ENCODE data around the gene MMP24OS. TPM values are rescaled to one million over a fixed set of nuclear protein-coding genes. Genes with fewer than 3 reads are reported as not detected.
A peak's percentile ranks its signal among the peaks of the same experiment; 100 is the strongest.

Gene MMP24OS
- polyA plus RNA-seq, 3 donors: 9.5 to 43.9 (median 9.6) TPM

DNA sequence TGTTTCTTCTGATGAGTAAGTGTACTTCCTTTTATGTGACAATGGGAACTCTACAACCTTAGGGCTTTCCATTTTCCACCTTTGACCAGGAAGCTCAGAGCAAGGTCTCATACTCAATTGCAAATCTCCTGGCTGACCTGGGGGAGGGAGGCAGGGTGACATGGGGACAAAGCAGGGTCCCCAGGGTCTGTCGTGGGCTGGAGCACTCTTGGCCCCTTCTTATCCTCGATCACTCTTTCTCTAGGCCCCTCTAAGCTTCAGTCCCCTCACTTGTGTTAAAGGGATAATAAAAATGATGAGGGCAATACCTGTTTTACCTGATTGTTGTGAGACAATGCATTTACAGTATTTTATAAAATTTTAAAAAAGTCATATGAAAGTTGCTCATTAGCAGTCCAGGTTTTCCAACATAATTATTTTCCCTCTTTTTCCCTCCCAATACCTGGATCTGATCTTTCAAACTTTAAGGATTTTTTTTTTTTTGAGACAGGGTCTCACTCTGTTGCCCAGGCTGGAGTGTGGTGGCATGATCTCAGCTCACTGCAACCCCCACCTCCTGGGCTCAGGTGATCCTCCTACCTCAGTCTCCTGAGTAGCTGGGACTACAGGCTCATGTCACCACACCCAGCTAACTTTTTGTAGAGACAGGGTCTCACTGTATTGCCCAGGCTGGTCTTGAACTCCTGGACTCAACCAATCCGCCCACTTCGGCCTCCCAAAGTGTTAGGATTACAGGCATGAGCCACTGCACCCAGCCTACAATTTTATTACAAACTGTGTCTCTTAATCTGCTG, 22.7 kb upstream of the MMP24OS start:
- intact Hi-C loops (cut with micrococcal nuclease): loop anchor here (5.0 to 10.0 kb wide), 2 partner anchors 144 to 147 kb away; no protein-coding TSS in a partner anchor
- Histone ChIP-seq H3K36me3 (replicated peaks in 1 of 2; ENCODE audit: control insufficient read depth in 1 of 2, insufficient read depth in 2 of 2, low read length in 2 of 2) (peaks cover 0 to 29% of the 10 kb centered on the region in 2 donors), H3K4me3 (replicated peaks in 1 of 3; ENCODE audit: low read depth in 2 of 3, low read length in 3 of 3) (no peak overlapping the region), H3K9me3 (replicated peaks in 1 of 2; ENCODE audit: control insufficient read depth in 1 of 2, insufficient read depth in 1 of 2, low read length in 2 of 2) (no peaks in the 10 kb centered on the region), H3K4me2 (replicated peaks; ENCODE audit: extremely low read depth, low read length, poor library complexity, severe bottlenecking) (no peak overlapping the region), H3K9ac (ENCODE audit: insufficient read depth, low read length, poor library complexity, severe bottlenecking) (no peak overlapping the region), H3K27me3 (ENCODE audit: control insufficient read depth in 2 of 2, insufficient read depth in 2 of 2, low read length in 2 of 2) (no peaks in the 10 kb centered on the region), H3K27ac (ENCODE audit: low read depth in 1 of 2, low read length in 2 of 2) (no peak overlapping the region), H2AFZ (ENCODE audit: insufficient read depth, low read depth, low read length, poor library complexity, severe bottlenecking) (no peak overlapping the region), H3K4me1 (ENCODE audit: control insufficient read depth in 1 of 2, insufficient read depth in 2 of 2, low read length in 2 of 2) (no peaks in the 10 kb centered on the region), H3K79me2 (ENCODE audit: insufficient read depth, low read length) (no peaks in the 10 kb centered on the region), H4K20me1 (ENCODE audit: insufficient read depth, low read length) (no peaks in the 10 kb centered on the region)
- Mint-ChIP-seq H3K4me3 (no peak overlapping the region), H3K27ac (peak overlapping the region in 1 of 7 donors; percentile 31), H3K36me3 (peaks cover 19 to 20% of the 10 kb centered on the region in 2 donors), H3K4me1 (peaks cover 12% of the 10 kb centered on the region), H3K27me3 (ENCODE audit: low read depth in 3 of 3) (peaks cover 2 to 3% (median 2%) of the 10 kb centered on the region in 3 donors), H3K9me3 (peaks cover 0 to 3% (median 0%) of the 10 kb centered on the region in 7 donors)
- TF ChIP-seq, protein P1, sequence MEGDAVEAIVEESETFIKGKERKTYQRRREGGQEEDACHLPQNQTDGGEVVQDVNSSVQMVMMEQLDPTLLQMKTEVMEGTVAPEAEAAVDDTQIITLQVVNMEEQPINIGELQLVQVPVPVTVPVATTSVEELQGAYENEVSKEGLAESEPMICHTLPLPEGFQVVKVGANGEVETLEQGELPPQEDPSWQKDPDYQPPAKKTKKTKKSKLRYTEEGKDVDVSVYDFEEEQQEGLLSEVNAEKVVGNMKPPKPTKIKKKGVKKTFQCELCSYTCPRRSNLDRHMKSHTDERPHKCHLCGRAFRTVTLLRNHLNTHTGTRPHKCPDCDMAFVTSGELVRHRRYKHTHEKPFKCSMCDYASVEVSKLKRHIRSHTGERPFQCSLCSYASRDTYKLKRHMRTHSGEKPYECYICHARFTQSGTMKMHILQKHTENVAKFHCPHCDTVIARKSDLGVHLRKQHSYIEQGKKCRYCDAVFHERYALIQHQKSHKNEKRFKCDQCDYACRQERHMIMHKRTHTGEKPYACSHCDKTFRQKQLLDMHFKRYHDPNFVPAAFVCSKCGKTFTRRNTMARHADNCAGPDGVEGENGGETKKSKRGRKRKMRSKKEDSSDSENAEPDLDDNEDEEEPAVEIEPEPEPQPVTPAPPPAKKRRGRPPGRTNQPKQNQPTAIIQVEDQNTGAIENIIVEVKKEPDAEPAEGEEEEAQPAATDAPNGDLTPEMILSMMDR (IDR thresholded peaks at IDR 0.05): no peak
- no peak for DNase-seq
- 100% methylated on average over 1 of the region's 4 CpGs for WGBS (ENCODE audit: insufficient coverage)

DNA sequence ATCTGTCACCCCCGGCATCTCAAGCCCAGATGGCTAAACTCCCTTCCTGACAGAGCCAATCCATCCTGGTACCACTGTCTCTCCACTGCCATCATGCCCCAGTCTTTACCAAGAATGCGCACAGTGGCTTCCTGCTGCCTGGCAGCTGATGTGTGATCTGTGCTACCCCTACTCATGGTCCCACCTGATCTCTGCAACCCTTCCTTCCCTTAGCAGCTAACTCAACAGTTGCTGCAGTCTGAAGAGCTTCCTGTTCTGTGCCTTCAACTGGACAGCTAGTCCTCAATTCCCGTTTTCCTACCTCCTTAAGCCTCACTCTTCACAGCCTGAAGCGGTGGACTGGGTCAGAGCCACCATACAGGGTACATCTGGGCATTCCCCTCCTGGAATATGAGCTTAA, 21.9 kb upstream of the MMP24OS start:
- Histone ChIP-seq H3K27ac (ENCODE audit: low read depth in 1 of 2, low read length in 2 of 2) (no peak overlapping the region), H4K20me1 (ENCODE audit: insufficient read depth, low read length) (no peaks in the 10 kb centered on the region), H3K4me1 (ENCODE audit: control insufficient read depth in 1 of 2, insufficient read depth in 2 of 2, low read length in 2 of 2) (no peaks in the 10 kb centered on the region), H2AFZ (ENCODE audit: insufficient read depth, low read depth, low read length, poor library complexity, severe bottlenecking) (no peak overlapping the region), H3K4me2 (replicated peaks; ENCODE audit: extremely low read depth, low read length, poor library complexity, severe bottlenecking) (no peak overlapping the region), H3K79me2 (ENCODE audit: insufficient read depth, low read length) (no peaks in the 10 kb centered on the region), H3K9me3 (replicated peaks in 1 of 2; ENCODE audit: control insufficient read depth in 1 of 2, insufficient read depth in 1 of 2, low read length in 2 of 2) (no peaks in the 10 kb centered on the region), H3K9ac (ENCODE audit: insufficient read depth, low read length, poor library complexity, severe bottlenecking) (no peak overlapping the region), H3K27me3 (ENCODE audit: control insufficient read depth in 2 of 2, insufficient read depth in 2 of 2, low read length in 2 of 2) (no peaks in the 10 kb centered on the region), H3K4me3 (replicated peaks in 1 of 3; ENCODE audit: low read depth in 2 of 3, low read length in 3 of 3) (no peak overlapping the region), H3K36me3 (replicated peaks in 1 of 2; ENCODE audit: control insufficient read depth in 1 of 2, insufficient read depth in 2 of 2, low read length in 2 of 2) (peaks cover 0 to 20% of the 10 kb centered on the region in 2 donors)
- H3K9me3 Mint-ChIP-seq: peaks cover 0 to 3% (median 0%) of the 10 kb centered on the region in 7 donors
- 51% methylated on average over 3 of the region's 4 CpGs for WGBS (ENCODE audit: insufficient coverage)
- intact Hi-C loops (cut with micrococcal nuclease): loop anchor here (5.0 to 10.0 kb wide), 2 partner anchors 145 to 148 kb away; no protein-coding TSS in a partner anchor
- H3K4me1 Mint-ChIP-seq: peaks cover 12% of the 10 kb centered on the region
- no peak for DNase-seq
- H3K27me3 Mint-ChIP-seq (ENCODE audit: low read depth in 3 of 3): peaks cover 2 to 3% (median 2%) of the 10 kb centered on the region in 3 donors
- H3K36me3 Mint-ChIP-seq: peaks cover 15 to 16% of the 10 kb centered on the region in 2 donors
- peak overlapping the region in 2 of 7 donors; percentile 6 to 46 for H3K27ac Mint-ChIP-seq
- no peak overlapping the region for H3K4me3 Mint-ChIP-seq
- TF ChIP-seq, protein P1 (IDR thresholded peaks at IDR 0.05): no peak
